Medulla oblongata (tissue), 1 donor: ENCODE data around the gene ANXA7.
"Not testable (repeated sequence)": the region's sequence is repeated elsewhere in the genome, so short reads cannot be mapped to it uniquely, and the experiment has no call there.

Source experiments
- DNase-seq: peaks from one replicate; pipeline ENCODE4 v3.0.0-alpha.2; 2015; ENCODE audit errors: extremely low spot score

The ANXA7 gene

DNA sequence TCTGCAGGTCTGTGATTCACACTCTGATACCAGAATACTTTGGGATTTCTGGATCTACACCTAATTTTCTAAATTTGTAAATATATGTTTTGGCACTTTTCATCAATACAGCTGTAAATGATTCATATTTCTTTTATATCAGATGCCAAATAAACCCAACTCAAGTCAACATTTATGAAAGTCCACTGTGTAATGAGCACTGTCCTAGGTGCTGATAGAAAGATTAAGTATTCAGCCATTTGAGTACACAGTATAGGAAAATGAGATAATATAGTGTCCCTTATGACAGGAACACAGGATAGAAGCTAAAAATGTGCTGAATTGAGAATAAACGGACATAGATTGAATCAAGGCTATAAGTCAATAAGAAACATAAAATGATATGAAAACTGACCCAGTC is 6.4 kb downstream of the ANXA7 start:
- DNase-seq, result no peak

DNA sequence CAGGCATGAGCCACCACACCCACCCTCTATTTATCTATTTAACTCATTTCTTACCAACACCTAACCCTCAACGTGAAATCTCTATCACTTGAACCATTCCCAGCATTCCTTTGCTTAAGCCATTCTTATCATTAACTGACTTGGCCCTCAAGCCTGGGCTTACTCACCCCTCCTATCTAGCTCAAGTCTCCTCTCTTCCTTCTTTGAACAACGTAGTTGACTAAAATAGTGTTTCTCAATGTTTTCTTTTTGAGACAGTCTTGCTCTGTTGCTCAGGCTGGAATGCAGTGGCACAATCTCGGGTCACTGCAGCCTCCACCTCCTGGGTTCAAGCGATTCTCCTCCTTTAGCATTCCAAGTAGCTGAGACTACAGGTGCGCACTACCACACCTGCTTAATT is 7.0 kb downstream of the ANXA7 start:
- DNase-seq, result no peak

DNA sequence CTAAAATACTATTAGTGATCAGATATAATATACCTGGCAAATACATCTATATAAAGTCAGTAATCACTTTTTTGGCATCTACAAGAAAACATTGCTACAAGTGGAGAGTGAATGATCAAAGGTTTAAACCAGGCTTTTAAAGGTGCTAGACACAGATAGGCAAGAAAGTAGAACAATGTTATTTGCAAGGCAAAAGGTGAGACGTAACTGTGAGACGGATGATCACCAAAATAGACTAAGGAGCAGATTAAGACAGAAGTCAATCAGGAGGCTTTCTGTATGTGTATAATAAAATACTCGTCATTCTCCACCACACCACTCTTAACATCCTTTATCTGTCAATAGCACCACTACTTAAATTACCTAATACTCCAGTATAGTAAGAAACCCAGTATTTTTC is 8.3 kb downstream of the ANXA7 start:
- no peak for DNase-seq

- no peak for DNase-seq
Measured at GRCh38 chr10:73404690-73405089, 9.2 kb downstream of the ANXA7 start.

DNA sequence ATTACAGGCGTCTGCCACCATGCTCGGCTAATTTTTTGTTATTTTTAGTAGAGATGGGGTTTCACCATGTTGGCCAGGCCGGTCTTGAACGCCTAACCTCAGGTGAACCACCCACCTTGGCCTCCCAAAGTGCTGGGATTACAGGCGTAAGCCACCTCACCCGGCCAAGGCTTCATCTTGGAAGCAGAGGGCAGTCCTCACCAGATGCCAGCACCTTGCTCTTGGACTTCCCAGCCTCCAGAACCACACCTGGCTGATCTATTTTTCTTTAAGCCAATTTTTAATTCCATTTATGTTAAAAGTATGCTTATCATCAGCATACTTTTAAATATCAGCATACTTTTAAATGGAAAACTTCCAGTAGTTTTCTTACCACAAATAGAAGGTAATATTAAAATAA is 12.2 kb downstream of the ANXA7 start:
- no peak for DNase-seq

- DNase-seq, result no peak
Measured at GRCh38 chr10:73399063-73399462, 14.8 kb downstream of the ANXA7 start.

- DNase-seq, result no peak
Measured at GRCh38 chr10:73398024-73398423, 15.8 kb downstream of the ANXA7 start.

DNA sequence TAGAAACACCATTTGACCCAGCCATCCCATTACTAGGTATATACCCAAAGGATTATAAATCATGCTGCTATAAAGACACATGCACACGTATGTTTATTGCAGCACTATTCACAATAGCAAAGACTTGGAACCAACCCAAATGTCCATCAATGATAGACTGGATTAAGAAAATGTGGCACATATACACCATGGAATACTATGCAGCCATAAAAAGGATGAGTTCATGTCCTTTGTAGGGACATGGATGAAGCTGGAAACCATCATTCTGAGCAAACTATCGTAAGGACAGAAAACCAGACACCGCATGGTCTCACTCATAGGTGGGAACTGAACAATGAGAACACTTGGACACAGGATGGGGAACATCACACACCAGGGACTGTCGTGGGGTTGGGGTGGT is 19.5 kb downstream of the ANXA7 start:
- not testable (repeated sequence) for DNase-seq

DNA sequence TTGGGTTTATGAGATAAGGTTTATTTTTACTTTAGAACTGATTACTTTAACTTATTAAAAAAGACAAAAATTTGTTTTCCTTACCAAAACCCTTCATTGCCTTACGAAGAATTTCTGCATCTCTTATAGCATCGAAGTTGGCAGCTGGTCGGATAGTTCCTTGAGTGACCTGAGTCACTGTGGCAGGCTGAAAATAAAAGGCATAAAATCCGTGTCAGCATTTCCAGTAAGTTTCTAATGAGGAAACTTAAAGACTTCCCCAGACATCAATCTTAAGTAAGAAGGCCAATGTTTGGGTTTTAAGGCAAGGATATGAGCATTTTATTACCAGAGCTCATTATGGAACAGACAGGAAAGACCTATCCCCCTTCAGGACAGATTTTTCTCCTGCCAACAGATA is 25.6 kb downstream of the ANXA7 start:
- DNase-seq, result no peak

DNA sequence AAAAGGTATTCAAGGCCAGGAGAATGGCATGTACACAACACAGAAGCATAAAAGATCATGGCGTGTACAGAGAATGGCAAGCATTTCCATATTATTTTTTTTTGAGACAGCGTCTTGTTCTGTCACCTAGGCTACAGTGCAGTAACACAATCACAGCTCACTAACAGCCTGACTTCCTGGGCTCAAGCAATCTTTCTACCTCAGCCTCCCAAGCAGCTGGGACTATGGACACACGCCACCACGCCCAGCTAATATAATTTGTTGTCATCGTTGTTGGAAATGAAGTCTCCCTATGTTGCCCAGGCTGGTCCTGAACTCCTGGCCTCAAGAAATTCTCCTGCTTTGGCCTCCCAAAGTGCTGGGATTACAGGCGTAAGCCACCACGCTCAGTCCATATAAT is 27.3 kb downstream of the ANXA7 start:
- DNase-seq, result no peak

GRCh38 chr10:73379064-73379748 is 34.7 kb downstream of the ANXA7 start:
- DNase-seq, result no peak

- no peak for DNase-seq
Measured at GRCh38 chr10:73376679-73377078, 37.2 kb downstream of the ANXA7 start.

GRCh38 chr10:73368238-73368637 is 45.6 kb downstream of the ANXA7 start:
- DNase-seq, result peak; percentile 90

DNA sequence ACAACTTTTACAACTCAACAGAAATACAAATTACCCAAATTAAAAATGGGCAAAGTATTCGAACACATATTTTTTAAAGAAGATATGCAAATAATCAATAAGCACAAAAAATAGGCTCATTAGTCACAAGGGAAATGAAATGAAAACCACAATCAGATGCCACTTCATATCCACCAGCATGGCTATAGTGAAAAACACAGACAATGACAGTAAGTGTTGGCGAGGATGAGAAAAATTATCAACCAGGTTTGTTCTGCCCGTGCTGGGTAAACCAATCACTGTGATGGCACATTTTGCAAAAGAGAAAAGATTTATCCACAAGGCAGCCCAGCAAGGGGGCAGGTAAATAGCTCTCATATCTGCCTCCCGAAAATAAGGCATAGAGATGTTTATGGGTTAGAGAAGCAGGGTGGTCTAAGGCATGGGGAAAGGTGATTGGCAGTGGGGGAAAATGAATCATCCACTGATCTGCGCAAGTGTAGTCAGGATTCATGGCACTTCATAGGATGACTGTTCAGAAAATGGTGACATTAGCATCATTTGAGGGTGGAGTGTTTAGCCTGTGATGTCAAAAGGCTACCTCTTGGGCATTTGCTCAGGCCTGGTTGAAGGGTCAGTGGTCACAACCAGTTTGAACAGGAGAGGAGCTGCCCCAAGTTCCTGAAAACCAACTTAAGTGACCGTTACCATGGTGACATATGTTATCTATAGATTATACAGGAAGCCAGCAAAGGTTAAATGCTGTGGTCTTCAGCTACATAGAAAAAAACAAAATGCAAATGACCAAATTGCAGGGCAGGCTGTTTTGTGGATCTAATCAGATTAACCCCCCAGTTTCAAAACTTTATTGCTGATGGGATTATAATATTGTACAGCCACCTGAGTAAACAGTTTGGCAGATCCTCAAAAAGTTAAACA is 47.2 kb downstream of the ANXA7 start:
- DNase-seq, result no peak

GRCh38 chr10:73364964-73365363 is 48.9 kb downstream of the ANXA7 start:
- no peak for DNase-seq

GRCh38 chr10:73359492-73359891 is 54.4 kb downstream of the ANXA7 start:
- DNase-seq, result no peak

DNA sequence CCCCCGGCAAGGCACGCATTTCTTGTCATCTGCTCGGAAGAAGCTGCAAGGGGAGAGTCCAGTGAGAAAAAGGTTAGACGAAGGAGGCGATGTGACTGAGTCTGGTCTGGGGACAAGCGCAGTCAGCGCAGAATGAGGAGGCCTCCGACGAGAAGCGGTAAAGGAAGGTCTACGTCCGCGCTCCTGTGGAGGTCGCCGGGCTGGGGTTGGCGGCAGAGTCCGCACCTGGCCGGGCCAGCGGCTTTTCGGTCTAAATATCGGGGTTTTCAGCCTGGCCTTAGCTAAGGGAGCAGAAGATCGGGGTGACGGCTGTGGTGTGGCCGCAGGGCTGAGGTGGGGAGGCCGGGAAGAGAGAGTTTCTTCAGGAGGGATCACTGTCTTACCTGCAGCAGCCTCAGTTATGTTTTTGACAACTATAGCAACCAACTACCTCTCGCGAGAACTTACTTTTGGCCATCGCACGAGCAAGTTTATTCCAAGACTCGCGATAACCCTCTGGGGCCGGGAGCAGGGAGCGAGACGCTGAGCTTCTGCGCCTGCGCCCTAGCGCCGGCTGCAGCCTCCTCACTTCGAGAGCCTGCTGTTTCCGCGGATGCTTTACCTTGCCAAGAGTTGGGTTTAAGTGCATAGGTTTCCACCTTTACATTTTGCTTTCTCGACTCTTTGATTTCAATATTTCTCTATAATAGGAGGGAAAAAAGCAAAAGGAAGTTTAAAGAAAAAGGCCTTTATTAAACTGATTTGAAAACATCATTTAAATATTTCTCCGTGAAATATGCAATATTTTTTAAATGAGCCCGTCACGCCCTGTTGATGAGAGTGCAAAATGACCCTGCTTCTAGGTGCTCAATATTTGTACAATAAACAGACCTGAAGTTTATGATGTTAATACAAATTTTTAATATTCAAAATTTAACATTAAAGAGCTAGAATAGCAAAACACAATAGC is 55.3 kb downstream of the ANXA7 start, which contains the start of gene CFAP70:
Gene CFAP70, minus strand, starts transcription at position 534 of the 949 bp plus-strand sequence. CDS start 4,068 bp downstream, outside the sequence.
- DNase-seq, result peak; percentile 93

- DNase-seq, result no peak
Measured at GRCh38 chr10:73357821-73358220, 56.0 kb downstream of the ANXA7 start.

DNA sequence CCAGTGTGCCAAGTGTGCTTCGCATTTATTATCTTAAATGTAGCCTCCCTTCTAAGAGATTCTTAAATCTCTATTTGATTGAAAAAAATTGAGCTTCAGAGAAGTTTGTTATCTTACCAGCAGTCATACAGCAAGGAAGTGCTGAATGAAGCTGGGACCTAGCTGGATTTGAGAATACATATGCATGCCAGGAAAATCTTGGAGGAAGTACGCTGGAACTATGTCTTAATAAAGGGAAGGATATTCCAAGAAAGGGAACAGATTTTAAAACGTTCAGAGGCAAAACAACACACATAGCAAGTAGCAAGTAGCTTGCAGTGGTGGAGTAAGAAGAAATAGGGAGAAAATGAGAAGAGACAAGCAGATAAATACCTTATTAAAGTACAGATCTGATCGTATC is 56.7 kb downstream of the ANXA7 start:
- DNase-seq, result no peak

- DNase-seq, result no peak
Measured at GRCh38 chr10:73344269-73344668, 69.6 kb downstream of the ANXA7 start.

DNA sequence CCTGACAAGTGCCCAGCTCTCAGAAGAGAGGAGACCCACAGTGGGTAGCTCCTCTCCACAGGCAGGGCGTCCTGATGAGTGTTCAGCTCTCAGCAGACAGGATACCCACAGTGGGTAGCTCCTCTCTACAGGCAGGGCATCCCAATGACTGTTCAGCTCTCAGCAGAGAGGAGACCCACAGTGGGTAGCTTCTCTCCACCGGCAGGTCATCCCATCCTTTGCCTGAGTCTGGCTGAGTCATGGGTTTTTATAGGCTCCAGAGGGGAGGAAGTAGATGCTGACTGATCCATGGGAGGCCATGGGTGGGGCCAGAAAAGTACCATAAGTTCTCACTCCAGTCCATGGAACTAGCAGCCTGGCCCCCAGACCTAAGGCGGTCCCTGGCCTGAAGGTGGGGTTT is 73.7 kb downstream of the ANXA7 start:
- DNase-seq, result no peak

DNA sequence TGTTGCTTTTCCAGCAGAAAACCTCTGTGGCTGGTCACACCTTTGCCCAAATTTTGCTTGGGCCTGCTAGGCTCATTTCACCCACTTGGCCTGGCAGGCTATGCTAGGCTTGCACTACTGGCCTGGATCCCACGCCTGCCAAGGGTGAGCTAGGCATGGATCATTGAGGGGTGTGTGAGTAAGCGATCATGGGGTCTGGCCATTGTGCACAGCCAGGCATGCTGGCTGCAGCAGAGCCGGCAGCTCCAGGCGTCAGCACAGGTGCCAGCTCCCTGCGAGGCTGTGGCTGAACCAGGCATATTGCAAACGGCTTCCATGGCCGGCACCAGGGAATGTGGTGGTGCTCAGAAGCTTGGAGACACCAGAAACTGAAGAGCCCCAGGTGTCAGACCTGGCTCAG is 74.4 kb downstream of the ANXA7 start:
- peak; percentile 70 for DNase-seq
